ENCODE results near the gene DCST2.

The DCST2 gene

DNA sequence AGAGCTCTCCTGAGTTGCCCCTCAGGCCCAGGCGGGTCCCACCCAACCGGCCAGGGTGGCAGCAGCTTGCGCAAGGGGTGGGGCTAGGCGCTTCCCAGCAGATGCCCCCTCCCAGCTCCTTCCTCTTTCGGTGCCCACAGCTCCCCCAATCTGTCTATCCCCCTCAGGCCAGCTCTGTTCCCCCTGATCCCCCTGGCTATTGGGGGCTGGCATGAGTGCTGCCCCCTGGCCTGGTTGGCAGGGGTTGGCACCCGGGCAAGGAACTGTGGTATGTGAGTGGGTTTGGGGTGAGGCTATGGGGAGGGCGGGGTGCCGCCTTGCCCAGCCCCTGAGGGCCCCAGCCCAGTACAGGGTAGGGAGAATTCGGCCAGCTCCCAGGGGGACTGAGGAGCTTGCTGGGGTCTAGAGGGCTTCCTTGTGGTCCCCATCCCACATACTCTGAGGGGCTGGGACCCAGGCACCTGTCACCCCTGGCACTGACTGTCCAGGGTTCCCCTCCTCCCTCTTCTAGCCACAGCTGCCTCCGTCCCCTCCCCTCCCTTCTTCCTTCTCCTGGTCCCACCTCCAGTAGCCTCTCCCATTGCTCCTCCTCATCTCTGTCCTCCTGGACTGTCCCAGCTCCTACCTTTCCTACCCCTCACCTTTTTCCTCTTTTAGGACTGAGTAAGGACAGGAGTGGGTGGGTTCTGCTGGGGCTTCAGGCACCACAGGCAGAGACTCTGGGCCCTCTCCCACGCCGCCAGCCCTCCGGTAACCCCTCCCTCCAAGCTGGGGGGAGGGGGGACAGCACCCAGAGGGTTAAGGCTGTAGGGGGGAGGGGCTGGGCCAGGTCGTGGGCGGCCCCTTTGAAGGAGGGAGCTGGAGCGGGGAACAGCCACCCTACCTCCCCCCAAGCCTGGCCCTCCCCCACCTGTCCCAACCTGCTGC is 25.3 kb downstream of the DCST2 start:
- DNase-seq: peak; percentile 38

DNA sequence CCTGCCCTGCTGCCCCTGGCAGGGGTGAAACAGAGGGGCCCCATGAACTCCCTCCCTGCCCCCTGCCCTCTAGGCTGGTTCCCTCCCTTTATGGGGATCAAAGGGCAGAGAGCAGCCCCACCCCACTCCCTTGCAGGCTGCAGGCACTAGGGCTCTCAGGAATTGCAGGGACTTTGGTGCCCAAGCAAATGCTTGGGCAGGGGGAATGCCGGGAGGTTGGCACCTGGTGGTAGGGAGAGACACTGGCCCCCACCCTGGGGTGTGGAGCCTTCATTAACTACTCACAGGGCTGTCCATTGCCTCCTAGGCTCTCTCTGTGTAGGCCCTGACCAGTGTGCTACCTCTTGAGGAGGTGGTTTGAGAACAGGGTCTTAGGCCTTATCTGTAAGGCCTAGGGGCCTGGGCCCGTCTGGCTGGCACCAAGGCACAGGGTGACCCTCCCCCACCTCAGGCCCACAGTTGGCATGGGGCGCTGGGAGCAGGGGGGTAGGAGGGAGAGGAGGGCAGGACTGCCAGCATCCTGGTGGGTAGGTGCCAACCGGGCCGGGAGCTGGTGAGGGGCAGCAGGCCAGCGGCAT is 26.2 kb downstream of the DCST2 start:
- peak; percentile 34 for DNase-seq

DNA sequence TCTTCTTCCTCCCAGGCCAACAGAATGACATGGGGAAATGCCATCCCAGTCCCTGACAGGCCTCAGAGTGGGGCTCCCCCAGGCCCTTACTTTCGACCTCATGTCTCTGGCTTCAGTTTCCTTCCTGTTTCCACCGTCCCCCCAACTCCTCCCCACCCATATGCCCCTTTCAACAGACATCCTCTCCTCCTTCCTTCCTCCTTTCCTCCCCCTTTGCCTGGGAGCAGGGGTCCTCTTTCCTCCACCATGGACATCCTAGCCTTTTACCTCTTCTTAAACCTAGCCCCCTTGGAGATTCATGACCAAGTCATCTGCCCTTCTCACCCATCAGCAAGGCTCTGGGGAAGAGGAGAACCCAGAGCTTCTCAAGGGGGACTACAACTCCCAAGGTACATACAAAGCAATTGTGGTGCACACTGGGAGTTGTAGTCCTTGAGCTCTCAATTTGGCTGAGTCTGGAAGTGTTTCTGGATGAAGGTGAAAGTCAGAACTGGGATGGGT is 26.9 kb downstream of the DCST2 start:
- peak; percentile 38 for DNase-seq

DNA sequence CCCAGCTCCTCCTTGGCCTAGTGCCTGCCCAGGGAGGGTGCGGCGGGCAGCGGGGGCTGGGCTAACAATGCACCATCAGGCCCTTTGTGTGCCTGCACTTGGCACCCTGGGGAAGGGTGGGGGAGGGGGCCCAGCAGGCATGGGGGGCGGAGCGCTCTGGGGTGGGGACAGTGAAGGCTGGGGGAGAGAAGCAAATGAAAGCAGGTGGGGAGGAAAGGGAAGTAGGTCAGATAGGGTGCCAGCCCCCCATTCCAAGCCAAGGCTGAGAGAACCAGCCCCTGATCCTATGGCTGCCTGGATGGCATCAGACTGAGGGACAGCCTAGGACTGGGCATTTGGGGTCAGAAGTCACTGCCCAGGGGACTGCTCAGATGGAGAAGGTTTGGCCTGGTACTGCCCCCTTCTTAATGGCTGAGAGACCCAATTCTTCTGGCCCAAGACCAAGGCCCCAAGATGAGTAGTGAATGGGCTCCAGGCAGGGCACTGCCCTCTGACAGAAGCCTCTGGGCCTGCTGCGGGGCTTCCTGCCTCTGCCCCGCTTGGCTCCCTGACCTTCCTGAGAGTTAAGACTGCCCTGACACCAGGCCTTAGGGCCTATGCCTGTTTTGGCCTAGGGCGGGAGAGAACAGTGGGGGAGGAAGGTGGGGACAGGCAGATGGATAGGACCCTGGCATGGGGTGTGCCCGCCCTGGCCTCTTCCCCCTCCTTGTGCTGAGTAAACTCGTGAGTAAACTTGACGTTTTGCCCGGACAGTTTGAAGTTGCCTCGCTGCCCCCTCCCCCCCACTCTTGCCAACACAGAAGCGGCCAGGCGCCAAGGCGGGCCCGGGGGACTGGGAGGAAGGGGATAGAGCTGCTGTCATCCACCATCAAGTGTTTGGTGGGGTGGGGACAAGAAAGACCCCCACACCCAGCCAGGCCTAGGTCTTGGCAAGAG is 28.2 kb downstream of the DCST2 start:
- peak; percentile 34 for DNase-seq

DNA sequence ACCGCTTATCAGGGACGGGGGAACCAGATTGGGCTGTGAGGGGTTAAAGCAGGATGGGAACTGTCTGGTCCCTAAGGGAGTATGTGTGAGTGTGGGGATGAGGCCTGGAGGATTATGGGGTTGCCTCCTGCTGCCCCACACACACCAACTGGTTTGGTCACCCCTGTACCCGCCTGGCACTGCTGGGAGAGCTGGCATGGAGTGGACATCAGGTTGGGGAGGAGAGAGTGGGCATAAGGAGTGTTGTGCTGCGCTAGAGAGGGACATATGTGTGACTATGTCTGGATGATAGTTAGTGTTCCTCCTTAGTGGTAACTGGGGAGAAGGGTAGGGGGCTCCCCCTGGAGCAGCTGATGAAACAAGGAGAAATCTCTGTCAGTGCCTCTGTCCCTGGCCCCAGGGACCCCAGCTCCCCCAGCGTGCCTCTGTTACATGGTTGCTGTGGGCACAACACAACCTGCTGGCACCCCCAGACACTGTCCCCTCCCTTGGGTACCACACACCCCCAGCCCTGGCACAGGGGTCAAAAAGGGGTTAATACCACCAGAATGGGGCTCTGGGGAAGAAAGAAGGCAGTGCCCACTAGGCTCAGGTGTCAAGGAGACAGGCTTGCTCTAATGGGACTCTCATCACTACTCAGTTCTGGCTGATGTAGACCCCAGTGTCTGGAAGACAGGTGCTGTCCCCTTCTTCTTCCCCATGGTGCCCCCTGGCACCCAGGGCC is 29.1 kb downstream of the DCST2 start:
- peak; percentile 34 for DNase-seq

DNA sequence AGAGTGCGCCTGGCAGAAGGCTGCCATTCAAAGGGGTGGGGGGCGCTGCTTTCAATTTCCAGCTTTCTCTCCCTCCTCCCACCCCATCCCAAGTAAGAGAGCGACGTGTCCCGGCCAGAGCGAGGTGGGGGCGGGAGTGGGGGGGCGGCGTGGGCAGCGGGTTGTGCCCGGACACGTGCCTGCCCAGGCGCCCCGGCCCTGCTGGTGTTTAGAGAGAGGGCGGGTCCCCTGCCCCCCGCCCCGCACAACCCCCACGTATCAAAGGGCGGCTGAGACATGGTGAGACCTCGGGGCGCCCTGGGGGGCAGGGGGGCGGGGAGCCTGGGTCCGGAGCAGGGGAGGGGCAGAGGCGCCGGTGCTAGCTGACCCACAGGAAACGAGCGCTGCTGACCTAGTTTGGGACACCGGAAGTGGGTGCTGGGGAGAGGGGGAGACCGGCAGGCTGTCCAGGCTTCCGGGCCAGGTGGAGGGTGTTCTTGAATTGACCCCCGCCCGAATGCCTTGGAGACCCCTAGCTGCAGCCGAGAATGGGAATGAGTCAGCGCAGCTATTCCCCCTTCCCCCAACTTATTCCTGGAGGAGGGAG is 29.7 kb downstream of the DCST2 start:
- DNase-seq: peak; percentile 69

DNA sequence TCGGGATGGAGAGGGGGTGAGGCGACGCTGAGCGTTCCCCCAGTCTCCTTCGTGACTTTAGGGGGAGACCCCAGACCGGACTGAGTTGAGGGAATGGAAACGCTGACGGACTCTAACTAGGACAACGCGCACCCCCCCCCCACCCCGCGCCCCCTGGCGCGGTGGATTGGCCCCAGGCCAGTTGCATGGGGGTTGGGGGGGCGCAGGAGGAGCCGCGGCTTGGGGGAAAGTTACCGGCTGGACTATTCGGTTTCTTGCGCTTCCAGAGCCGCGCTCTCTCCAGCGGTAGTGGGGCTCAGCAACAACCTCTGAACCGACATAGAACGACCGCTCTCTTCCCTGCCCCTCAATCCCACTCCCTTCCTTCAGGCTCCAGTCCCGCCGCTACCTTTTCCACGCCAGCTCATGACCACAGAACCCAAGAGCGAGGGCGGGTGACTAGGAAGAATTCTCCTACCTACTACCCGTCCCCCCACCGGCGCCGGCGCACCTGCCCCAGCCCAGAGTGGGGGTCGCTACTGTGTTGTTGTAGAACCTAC is 30.3 kb downstream of the DCST2 start:
- DNase-seq: peak; percentile 59

DNA sequence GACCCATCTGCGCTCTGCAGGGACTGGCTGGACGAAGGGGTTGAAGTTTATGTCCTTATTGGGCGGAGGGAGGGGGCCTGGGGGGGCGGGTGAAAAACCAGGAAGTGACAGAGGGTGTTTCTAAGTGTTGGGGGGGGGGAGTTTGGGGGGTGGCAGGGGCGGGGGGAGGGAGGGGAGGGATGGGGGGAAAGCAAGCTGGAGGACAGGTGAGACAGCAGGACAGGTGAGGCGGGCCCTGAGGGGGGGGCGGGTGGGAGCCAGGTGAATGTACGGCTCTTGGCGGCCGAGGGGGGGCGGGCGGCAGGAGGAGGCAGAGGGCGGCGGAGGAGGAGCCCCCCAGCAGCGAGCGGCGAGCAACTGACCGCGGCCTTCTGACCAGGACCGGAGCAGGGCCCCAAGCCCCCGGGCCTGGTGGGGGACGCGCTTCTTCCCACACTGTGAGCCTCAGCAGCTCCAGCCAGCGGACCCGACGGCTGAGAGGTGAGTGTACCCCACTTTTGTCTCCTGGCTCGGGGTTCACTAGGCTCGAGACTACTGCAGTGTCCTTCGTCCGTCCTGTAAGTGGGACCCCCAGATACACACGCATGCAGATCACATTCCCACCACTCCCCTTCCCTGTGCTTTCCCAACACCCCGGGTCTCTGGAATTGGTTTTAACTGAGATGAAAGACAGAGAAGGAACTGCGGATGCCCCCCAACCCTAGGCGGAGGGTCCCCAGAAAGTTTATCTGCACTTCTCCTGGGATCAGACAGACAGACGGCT is 30.9 kb downstream of the DCST2 start, which contains the start of gene ZBTB7B:
Gene ZBTB7B, plus strand, starts transcription at position 339 of the 763 bp plus-strand sequence. CDS start 11,859 bp downstream, outside the sequence.
- DNase-seq: peak; percentile 65

DNA sequence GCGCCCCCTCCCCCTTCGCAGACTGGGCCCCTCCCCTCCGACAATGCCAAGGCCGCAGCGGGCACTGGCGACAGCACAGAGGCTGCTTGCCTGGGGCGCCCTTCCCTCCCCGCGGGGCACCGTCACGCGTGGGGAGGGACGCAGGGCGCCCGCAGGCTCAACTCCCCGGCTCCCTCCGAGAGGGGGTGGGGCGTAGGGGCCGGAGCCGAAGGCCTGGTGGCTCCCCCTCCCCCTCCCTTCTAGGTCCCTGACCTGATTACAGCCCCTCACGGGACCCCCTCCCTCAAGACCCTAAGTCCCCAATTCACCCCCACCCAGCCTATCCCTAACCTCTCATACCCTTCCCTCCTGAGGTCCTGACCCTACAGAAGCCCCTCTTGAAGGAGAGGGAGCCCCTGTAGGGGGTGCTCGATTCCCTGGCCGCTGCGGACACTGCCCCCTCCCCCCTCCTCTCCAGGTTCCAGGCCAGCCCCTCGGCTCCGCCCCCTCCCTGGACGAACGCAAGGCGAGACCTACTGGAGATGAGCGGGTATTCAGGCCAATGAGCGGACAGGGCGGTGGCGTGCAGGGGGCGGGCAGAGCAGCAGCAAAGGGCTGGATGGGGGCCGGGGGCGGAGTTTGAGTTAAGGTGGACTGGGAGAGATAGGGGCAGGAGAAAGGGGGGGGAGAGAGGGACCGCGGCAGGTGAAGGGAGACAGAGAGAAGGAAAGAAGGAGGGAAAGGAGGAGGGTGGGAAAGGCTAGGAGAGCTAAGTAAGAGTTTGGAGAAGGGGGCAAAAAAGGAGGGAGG is 31.7 kb downstream of the DCST2 start:
- DNase-seq: peak; percentile 100

DNA sequence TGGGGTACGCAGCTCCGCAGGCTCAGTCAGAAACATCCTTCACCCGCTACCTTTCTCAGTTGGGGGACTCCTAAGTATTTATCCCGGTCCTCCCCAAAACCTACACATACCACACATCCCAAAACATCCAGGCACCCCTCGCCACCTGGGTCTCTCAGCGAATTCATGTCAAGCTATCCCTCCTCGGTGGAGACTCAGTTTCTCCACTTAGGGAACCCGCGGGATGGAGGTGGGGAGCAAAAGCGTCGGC is 32.2 kb downstream of the DCST2 start:
- DNase-seq: no peak

DNA sequence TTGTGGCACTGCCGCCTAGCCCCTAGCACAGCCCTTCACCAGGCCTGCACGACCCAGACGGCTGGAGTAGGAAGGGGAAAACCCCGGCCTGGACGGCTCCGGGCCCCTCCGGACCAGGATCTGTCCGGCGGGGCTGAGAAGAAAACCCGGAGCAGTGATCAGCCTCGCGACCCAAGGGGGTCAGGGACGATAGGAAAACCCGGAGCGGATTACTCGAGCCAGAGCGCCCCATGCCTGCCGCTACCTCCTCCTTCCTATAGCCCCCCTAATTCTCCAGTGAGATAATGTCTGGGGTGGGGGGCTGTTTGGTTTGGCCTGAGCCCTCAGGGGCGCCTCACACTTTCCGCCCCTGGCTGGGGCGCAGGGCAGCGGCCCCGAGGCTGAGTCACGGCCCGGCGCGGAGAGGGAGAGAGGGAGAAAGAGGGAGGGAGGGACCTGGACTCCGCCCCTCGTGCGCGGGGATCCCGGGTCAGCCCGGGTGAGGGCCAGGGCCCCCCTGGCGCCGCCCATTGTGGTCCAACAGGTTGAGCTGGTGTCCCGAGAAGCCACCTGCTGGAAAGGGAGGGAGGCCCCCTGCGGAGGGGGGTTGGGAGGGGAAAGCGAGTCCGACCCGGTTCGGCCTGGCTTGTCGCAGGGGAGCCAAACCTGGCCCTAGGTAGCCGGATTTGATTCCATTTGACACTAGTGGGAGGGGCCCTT is 32.7 kb downstream of the DCST2 start:
- peak; percentile 93 for DNase-seq

DNA sequence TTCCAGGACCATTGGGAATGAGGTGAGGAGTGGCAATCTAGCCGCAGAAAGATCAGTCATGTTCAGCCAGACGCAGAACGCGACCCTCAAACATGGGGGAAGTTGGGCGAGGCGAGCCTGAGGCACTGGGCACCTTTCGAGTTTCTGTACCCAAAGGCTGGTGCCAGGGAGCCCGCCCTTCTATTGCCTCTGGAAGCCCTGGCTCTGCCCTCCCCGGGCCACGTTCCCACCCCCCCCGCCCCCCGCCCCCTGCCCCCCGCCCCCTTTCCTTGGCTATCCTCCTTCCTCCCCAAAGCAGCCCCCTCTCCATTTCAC is 33.2 kb downstream of the DCST2 start:
- DNase-seq: no peak

DNA sequence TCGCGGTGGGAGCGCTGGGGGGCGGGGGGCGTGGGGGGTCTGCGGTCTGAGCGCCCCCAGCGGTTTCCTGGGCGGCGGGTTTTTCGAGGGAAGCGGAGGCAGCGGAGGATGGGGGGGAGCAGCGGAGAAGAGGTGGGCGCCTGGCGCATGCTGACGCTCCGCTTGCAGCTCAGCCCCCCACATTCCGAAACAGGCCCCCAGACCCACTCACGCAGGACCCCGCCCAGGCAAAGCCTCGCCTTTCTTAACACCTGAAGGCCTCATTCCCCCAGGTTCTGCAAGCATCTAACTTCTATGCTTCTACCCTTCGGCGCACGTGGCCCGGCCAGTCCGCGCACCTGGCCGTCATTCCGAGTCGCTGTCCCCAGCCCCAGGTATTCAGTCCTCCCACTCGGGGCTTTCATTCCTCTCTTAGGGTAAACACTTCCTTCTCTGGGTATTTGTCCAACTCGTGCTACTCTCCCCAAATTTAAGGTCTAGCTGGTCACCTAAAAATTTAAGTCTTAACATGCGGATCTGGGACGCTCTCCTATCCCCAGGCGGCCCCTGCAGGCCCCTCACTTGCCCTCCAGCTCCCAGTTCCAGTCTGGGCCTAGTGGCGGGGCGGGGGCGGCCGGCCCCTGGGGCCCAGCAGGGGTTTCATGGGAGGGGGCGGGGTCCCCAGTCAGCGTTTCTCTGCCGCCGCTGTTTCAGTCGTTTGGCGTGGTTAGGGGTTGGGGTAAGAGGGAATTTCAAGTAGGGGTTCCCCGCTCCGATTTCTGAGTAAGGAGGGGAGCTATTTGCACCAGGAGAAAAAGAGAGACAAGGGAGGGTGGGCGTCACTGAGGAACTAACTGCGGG is 33.8 kb downstream of the DCST2 start:
- no peak for DNase-seq

DNA sequence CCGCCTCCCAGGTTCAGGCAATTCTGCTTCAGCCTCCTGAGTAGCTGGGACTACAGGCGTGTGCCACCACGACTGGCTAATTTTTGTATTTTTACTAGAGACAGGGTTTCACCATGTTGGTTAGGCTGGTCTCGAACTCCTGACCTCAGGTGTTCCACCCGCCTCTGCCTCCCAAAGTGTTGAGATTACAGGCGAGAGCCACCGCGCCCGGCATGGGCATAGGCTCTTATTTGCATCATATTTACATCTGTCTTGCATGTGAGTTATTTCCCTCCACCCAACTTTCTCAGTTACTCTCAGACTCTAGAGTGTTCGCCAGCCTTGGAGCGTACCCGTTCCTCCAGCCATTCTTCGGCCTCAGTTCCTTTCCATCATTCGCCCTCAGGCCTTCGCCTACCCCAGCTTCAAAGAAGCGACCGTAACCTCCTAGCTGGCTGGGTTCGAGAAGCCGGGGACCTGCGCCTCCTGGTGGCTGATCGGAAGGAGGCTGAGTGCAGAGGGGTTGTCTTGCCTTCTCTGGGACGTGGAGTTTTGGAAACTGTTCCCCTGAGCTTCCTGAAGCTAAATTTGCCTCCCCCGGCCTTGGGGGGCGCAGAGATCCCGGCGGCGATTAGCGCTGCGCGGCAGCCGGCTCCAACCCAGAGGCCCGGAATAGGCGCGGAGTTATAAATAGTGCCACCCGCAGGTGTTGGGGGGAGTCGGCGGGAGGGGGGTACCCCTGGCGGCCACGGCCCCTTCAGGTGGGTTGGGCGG is 34.6 kb downstream of the DCST2 start:
- DNase-seq: peak; percentile 82

DNA sequence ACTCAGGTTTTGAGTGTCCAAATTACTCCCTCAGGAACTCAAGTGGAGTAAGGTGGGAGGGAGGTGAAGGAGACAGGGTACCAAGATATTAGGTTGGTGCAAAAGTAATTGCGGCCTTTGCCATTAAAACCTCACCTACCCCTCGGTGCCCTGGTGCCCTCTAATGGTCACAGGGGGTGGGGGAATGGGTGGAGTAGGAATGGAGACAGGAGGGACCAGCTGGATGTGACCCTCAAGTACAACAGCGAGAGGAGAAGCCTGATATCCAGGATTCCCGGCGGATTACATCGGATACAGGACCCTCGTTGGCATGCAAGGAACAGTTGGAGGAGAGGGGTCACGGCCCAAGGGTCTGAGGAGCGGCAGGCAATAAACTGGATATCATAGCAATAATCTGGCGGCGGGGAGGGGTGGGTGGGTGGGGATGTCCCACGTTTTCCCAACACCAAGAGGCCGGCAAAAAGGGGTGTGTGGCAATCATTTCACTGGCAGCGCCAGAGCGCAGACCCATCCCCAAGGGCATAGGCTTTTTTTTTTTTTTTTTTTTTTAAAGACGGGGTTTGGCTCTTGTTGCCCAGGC is 35.3 kb downstream of the DCST2 start:
- DNase-seq: peak; percentile 19

DNA sequence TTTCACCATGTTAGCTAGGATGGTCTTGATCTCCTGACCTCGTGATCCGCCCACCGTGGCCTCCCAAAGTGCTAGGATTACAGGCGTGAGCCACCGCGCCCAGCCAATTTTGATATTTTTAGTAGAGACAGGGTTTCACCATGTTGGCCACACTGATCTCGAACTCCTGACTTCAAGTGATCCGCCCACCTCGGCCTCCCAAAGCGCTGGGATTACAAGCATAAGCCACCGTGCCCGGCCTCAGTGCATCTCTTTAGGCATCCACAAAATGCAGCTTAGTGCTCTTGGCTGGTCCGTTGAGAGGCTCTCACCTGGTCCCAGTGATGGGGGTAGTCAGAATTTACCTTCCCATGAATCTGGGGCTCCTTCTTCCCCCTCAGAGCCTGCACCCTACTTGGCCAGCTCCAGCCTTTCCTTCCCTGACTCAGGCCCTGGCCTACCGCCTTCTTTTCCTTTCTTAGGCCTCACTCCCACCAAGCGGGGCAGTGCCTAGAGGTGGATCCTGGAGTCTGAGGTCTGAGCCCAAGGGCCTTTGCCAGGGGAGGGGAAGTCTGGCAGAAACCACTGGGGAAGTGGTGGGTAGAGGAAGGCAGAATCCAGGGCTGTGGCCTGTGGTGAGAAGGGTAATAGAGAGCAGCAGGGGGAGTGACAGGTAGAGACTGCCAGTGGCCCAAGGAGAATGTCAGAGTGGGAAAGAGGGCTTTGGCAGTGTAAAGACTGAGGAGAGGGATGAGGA is 36.4 kb downstream of the DCST2 start:
- peak; percentile 29 for DNase-seq
